GM12865 (cell line): ENCODE data around the gene PRKN.
A peak's percentile ranks its signal among the peaks of the same experiment; 100 is the strongest.

Source experiments
- DNase-seq: peaks from one replicate; pipeline ENCODE4 v3.0.0; 2010; ENCODE audit warnings: low read depth
- H3K4me3 ChIP-seq: 2 replicates; pipeline ENCODE4 v1.5.1; 2011; ENCODE audit warnings: mild to moderate bottlenecking, low read depth, low read length, control low read depth
- TF ChIP-seq, protein P1 (sequence below): IDR thresholded peaks from 2 replicates; pipeline ENCODE4 v1.5.1; 2011; ENCODE audit warnings: low read length, control low read depth, low read depth, inconsistent platforms; ENCODE audit not compliant: insufficient read depth; ENCODE audit errors: missing control alignments

Gene PRKN

DNA sequence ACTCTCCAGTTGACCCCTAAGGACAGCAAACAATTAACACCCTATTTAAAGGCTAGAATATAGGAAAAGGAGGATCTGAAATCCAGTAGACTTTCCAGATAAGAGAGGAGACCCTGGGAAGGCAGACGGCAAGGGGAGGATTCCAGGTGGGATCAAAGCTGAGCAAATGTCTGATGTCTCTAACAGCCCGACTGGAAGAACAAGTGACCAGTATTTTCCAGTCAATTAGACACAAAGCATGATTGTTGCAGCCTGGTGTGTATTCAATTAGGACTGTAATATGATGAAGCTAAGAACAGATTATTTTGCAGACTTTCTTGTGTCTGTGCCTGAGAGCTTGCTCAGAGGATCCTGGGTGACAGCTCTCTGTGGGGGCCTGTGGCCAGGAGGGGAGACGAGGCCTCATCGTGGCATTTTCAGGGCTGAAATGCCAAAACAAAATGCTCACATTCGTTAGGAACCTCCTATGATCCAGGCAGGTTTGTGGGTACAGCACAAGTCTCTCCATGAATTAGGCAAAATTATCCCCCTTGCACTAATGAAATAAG, 981.9 kb downstream of the PRKN start:
- no peak overlapping the region for H3K4me3 ChIP-seq
- DNase-seq = no peak
- TF ChIP-seq, protein P1, sequence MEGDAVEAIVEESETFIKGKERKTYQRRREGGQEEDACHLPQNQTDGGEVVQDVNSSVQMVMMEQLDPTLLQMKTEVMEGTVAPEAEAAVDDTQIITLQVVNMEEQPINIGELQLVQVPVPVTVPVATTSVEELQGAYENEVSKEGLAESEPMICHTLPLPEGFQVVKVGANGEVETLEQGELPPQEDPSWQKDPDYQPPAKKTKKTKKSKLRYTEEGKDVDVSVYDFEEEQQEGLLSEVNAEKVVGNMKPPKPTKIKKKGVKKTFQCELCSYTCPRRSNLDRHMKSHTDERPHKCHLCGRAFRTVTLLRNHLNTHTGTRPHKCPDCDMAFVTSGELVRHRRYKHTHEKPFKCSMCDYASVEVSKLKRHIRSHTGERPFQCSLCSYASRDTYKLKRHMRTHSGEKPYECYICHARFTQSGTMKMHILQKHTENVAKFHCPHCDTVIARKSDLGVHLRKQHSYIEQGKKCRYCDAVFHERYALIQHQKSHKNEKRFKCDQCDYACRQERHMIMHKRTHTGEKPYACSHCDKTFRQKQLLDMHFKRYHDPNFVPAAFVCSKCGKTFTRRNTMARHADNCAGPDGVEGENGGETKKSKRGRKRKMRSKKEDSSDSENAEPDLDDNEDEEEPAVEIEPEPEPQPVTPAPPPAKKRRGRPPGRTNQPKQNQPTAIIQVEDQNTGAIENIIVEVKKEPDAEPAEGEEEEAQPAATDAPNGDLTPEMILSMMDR = no peak

DNA sequence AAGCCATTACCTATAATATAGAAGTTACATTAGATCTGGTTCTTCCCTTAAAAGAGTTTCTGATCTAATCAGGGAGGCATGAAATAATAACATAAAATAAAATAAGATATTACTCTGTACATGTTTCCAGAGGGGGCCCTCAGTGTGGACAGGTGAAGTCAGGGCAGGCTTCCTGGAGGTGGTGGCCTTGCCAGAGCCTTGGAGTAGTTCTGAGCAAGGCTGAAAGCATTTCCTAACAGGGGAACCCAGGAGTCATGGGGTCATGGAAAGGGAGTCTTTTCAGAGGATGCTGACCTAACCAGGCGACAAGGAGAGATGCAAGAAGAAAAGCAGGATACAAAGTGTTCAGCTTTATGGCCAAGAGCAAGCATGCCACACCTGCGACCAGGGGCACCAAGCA, 982.4 kb downstream of the PRKN start:
- TF ChIP-seq, protein P1 = no peak
- no peak overlapping the region for H3K4me3 ChIP-seq
- DNase-seq = no peak

DNA sequence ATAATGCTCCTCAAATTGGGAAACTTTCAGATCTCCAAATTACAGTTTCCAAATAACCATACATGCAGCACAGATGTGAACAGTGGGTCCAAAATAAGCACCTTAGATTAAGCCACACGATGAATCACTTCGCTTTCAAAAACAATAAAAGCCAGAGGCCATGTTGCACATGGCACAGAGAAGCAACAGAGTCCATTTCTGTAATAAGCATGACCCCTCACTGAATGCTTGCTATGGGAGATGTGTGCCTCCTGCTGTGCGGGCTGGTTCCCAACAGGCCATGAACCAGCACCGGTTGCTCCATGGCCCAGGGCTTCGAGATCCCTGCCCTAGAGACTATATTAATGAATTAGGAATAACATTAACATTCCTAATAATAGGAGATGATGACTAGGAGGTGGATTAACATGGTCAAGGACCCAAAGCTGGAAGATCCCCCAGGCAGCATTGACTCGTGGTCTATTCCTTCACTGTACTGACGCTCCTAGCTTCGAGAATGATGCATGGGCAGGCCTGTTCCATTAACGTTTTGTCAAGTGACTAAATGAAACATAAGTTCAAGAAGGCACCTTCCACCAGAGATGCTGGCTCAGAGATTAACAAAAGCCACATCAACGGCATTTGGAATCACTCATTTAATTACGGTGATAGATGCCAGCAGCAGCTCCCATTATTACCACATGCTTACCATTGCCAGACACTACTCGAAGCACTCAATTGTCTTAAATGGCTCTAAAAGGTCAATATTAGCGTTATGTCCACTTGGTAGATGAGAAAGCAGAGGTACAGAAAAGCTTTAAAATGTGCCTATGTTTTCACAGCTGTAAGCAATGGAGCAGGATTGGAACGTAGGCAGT, 983.1 kb downstream of the PRKN start:
- no peak for DNase-seq
- no peak overlapping the region for H3K4me3 ChIP-seq
- TF ChIP-seq, protein P1 = no peak

DNA sequence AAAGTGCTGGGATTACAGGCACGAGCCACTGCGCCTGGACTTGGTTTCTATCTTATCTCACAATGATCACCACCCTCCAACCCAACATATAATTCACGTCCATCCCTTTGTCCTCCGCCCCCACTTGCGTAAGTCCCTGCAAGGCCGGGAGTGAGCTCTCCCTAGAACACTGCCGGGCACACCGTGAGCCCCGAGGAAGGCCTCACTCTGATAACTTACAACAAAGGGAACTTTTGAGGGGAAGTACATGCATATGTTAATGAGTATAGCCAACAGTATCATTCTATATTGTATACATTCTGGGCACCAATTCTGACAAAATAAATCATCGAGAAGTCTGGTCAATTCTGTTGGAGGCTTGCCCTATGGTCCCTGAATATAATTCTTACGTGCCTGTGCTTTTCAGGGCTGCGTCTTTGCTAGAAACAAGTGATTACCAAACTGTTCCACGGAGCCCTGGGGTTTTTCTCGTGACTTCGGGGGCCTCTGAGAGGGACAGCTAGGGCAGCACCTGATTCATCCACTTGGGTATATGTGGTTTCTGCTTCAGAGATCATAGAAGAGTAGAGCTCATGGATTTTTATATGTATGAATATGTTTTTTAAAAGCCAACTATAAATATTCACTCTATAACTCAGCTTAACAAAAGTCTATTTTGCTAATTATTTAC, 983.9 kb downstream of the PRKN start:
- no peak overlapping the region for H3K4me3 ChIP-seq
- DNase-seq = peak; percentile 37
- TF ChIP-seq, protein P1 = no peak

DNA sequence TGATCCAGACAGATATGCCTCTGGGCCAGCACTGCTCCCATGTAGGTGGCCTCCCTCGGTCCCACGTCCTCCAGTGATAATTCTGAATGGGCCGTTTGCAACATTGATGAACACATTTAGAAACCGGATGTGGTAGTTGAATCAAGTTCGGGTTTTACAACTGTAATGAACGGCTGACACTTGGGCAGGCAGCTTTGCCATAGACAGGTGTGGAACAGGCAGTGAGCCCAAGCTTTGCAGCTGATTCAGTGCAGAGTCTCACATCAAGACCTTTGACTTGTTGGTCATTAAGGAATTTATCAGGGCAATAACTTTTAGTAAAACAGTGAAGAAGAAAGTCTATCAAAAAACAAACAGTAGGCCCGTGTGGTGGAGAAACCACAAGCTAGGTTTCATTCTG, 987.1 kb downstream of the PRKN start:
- TF ChIP-seq, protein P1 = no peak
- DNase-seq = peak; percentile 47
- no peak overlapping the region for H3K4me3 ChIP-seq

DNA sequence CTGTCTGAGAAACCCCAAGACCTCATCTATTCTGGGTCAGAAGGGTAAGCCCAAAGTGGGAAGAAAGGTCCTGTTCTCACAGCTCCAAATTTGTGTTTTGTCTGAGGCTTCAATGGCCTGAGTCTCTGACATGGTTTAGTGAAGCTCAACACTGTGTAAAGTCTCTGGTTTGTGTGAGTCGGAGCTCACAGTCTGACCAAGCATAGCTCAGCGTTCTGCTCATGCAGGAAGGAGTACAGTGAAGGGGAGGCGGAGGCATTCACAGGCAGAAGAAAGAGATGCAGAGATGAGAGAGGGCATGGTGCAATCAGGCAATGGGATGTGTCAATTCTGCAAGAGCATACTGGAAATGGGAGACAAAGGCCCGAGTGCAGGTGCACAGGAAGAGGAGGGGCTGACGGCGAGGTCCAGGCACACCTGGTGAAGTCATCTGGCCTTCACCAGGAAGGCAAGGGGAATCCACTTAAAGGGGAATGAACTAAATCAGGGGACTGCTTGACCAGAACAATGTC, 990.7 kb downstream of the PRKN start:
- no peak for DNase-seq
- TF ChIP-seq, protein P1 = no peak
- no peak overlapping the region for H3K4me3 ChIP-seq
